HG03103 (cell line): ENCODE data around the gene RELT.

Experiments
- ATAC-seq: cut with Tn5 transposase; IDR thresholded peaks from one replicate; pipeline ENCODE4 v1.9.1; 2021; ENCODE audit warnings: low read depth; ENCODE audit not compliant: unreplicated experiment

The RELT gene

DNA sequence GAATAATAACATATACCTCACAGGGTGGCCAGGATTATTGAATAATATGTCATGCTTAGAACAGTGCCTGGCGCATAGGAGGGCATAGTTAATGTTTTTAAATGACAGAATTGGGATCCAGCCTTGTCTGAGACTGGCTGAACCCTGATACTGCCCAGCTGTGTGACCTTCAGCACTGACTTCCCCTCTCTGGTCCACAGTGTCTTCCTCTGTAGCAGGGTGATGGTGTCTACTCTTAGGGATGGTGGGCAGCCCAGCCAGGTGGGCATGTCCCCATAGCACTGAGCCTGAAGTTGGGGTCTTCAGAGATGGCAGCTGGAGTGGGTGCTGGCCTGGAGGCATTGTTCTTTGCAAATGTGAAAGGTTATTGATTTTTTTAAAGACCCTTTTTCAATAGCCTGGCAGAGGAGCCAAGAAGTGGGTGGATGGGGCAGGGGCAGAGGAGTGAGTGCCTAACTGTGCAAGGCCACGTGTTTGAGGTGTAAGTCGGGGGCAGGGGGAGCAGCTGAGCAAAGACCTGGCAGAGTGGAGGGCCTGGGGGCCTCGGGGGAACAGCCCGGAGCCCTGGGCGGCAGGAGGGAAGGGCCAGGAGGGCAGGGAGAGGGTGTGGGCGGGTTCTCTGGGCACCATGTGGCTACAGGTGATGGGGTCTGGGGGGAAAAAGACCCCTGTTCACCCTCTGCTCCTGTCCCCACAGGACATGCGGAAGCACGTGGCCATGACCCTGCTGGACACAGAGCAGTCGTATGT is 29.8 kb upstream of the RELT start:
- no peak for ATAC-seq

DNA sequence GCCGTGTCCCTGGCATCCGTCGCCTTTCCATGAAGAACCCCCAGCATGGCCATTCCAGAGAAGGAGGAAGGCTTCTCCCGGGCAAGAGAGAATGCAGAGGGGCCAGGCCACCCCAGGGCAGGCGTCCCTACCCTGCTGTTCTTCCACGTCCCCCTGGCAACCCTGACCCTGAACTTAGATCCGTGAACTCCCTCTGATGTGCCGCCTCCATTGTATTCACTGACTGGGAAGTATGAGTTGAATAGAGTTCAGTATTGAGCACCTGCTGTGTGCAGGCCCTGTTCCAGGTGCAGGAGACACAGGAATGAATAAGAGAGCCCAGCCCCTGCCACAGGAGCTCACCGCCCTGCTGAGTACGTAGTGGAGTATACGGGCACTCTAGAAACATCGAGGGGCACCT is 29.1 kb upstream of the RELT start:
- no peak for ATAC-seq

- ATAC-seq, result no peak
Measured at GRCh38 chr11:73348838-73349237, 27.4 kb upstream of the RELT start.

DNA sequence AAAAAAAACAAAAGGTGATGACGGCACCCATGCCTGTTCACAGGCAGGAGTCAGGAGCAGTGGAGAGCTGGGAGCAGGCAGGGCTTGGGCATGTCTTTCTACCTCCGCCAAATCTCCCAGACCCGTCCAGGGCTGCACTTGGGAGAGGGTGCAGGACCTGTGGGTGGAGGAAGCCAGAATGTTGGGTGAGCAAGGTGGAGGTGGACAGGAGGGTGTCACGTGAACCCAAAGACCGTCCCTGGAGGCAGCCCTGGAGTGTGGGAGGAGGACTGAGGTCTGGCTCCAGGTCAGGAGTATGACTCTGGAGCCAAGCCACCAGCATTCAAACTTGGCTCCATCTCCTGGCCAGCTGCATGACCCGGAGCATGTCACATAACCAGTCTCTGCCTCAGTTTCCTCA is 26.6 kb upstream of the RELT start:
- no peak for ATAC-seq

DNA sequence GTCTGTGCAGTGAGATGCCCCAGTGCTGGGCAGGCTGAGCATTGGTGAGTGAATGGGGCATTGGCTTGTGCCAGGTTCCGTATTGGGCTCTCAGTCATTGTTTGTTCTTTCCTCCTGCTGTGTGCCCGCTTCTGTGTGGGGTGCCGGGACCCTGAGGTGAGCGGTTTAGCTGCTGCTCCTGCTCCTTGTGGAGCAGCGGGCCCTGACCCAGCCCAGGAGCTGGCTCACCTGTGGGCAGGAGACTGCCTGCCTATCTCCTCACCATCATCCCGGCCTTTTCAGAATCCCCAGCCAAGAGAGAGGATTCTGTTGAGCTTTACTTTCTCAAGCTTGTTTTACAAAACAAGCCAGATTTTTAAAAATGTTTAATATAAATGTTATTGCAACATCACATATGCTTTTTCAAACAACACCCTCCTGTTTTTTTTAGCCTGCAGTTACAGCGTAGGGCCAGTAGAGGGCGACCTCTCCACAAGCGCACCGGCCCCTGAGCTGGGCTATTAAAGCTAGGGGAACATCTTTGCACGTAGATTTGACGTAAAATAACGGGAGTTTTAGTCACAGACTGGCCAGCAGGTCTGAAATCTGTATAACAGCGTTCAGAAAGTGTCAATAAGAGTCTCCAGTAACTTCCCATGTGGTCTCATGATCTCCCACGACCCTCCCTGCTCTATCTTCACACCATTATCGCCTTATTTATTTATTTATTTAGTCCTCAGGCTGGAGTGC is 25.1 kb upstream of the RELT start:
- ATAC-seq, result no peak

- ATAC-seq, result no peak
Measured at GRCh38 chr11:73353422-73353821, 22.8 kb upstream of the RELT start.

GRCh38 chr11:73355109-73355508 is 21.1 kb upstream of the RELT start:
- ATAC-seq, result no peak

DNA sequence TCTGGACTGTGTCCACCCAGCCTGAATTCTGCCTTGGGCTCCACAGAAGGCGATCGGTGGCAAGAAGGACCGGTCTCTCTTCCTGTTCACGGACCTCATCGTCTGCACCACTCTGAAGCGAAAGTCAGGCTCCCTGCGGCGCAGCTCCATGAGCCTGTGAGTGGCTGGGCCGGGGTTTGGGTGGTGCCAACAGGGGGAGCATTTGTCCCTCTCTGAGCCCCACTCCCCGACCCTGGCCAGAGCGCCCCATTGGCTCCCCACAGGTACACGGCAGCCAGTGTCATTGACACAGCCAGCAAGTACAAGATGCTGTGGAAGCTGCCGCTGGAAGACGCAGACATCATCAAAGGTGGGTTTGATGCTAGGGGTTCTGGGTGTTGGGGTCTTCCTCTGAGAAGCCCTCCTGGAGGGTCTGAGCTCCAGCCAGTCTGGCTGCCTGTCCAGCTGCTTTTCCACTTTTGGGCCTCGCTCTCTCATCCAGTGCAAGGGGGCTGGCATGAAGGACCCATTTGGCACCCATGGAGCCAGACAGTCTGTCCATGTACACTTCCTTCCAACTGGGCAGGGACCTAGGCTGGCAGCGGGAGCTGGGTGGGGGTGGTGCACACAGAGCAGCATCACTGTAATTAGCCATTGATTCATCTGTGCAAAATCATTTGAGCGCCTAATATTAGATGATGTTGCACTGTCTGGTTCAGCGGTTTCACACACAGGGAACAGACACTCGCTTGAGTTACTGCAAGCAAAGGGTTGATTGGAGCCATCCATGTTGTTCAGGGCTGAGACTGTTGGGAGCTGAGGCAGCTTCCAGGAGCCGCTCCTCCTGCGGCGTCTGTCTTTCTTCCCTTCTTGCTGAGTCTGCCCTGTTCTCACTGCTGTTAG is 19.0 kb upstream of the RELT start:
- ATAC-seq, result no peak

GRCh38 chr11:73358071-73358470 is 18.1 kb upstream of the RELT start:
- ATAC-seq, result no peak

GRCh38 chr11:73359341-73359740 is 16.9 kb upstream of the RELT start:
- ATAC-seq, result no peak

- no peak for ATAC-seq
Measured at GRCh38 chr11:73359930-73360742, 16.1 kb upstream of the RELT start.

DNA sequence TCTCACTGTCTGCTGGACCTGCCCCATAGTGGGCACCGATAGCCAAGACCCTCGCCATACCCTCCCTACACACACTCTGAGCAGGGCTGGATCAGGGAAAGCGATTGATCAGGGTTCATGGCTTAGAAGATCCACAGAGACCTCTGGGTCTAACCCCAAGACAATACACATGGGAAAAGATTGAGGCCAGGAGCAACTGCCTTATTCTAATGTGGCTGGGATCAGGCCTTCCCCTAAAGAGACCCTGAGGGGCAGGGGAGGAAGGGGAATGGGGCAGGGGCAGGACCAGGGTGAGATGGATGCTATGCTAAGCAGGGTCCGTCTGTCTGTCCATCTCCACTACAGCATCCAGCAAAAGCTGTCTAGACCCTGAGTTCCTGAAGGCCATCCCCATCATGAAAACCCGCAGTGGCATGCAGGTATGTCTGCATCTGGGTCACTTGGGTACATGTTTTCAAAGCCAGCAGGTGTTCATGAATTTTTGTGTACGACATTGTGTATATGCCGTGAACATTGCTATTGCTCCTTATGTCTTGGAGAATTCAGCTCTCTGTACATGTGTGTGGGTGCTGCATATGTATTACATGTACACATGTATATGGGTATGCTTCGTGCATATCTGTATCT is 15.3 kb upstream of the RELT start:
- ATAC-seq, result no peak

- no peak for ATAC-seq
Measured at GRCh38 chr11:73361953-73362776, 14.0 kb upstream of the RELT start.

- no peak for ATAC-seq
Measured at GRCh38 chr11:73363147-73363546, 13.1 kb upstream of the RELT start.

DNA sequence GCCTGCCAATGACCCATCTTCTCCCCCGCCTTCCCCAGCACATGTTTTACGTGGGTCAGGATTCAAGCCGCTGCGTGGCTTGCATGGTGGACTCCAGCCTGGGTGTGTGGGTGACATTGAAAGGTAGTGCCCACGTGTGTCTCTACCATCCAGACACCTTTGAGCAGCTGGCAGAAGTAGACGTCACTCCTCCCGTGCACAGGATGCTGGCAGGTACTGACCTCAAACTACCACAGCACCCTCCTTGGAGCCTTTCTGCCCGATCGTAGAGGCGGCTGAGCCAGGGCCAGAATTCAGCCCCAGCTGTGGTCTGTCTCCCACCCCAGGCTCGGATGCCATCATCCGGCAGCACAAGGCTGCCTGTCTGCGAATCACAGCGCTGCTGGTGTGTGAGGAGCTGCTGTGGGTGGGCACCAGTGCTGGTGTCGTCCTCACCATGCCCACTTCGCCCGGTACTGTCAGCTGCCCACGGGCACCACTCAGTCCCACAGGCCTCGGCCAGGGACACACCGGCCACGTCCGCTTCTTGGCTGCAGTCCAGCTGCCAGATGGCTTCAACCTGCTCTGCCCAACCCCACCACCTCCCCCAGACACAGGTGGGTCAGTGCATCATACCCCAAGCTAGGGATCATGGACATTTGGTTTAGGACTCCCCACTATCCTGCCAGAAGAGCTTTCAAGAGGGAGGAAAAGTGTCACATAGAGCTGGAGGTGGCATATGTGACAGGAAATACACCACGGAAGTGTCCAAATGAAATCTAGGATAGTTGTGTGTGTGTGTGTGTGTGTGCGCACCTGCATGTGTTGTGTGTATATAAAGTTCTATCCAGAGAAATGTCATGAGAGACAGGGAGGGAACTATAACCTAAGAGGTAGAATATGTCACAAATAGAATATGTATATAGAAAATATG is 10.6 kb upstream of the RELT start:
- ATAC-seq, result no peak

- no peak for ATAC-seq
Measured at GRCh38 chr11:73366265-73366610, 10.0 kb upstream of the RELT start.

- no peak for ATAC-seq
Measured at GRCh38 chr11:73366953-73367352, 9.2 kb upstream of the RELT start.

DNA sequence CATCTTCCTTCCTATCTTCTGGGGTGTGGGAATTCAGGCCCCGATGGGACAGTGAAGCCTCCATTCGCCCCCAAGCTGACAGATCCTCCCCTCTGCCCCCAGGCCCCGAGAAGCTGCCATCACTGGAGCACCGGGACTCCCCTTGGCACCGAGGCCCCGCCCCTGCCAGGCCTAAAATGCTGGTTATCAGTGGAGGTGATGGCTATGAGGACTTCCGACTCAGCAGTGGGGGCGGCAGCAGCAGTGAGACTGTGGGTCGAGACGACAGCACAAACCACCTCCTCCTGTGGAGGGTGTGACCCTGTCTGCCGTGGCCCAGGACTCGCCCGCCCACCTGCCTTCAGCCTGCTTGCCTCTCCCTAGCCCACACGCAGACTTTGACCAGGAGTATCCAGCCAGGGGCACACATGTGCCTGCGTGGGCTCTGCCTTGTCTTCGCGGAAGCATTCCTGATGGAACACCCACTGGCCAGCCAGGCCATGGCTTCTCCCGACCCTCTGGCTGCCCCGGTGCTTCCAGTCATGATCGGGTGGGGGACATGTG is 8.6 kb upstream of the RELT start:
- ATAC-seq, result no peak
